Ecto neural progenitor cell (in vitro differentiated cells): ENCODE results near the gene PPP6R1.

Experiments used
- DNase-seq: peaks from one replicate; pipeline ENCODE4 v3.0.0-alpha.2; 2018; ENCODE audit warnings: low spot score

The PPP6R1 gene

DNA sequence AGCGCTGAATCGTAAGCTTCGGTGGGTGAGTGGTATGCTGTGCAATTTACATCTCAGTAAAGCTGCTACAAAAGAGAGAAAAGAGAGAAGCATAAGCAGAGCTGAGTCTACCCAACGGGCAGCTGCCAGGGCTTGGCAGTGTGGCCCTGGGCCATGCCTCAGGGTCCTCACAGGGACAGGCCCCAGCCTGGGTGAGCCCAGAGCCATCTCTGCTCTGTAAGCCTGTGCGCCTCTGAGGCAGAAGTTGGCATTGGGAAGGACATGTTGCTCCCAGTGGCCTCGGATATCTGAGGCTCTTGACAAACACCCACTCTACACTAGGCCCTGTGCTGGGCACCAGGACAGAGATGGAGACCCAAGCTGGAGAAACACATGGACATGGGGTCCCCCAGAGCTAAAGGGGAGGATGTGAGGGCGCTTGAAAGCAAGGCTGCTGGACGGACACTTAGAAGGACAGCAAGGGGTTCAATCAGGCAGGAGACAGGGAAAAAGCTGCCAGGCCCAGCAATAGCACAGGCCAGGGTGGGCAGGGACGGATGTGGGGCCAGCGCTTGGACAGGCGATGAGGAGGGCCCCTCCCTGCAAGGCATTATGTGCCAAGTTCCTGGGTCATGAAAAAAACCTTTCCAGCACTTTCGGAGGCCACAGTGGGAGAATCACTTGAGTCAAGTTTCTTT is 14.7 kb downstream of the PPP6R1 start:
- no peak for DNase-seq

DNA sequence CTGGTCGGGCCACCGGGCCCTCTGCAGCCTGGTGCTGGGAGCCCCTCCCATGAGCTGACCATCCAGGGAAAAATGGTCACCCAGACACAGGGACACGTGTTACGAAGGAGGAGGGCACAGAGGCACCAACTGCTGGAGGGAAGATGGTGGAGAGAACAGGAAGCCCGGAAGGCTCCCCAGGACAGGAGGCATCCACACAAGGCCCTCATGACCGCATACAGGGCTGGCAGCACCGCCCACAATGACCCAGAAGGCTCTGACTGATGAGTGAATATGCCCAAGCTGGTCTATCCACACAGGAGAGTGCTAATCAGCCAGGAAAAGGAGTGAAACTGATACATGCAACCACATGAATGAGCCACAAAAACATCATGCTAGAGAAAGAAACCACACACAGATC is 16.3 kb downstream of the PPP6R1 start:
- DNase-seq = no peak

DNA sequence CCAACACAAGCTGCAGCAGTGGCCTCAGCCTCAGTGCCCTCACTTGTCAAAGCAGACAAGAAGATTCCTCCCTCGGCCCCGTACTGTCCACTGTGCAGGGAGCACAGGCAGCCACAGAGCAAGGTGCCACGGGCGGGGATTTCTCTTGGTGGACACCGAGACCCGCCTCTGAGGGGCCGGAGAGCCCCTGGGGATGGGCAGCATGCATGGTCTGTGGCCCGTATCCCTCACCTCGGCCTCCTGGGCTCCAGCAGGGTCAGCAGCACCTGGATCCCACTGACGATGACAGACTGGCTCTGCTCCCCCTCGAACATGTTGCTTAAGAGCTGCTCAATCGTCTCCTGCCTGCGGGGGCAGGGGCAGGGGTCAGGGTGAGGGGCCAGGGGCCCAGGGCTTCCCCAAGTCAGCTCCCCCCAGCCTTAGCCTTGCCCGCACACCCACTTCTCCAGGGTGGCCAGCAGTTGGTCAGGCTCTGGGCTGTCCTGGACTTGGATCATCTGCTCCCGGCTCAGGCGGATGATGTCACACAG is 16.8 kb downstream of the PPP6R1 start:
- no peak for DNase-seq

DNA sequence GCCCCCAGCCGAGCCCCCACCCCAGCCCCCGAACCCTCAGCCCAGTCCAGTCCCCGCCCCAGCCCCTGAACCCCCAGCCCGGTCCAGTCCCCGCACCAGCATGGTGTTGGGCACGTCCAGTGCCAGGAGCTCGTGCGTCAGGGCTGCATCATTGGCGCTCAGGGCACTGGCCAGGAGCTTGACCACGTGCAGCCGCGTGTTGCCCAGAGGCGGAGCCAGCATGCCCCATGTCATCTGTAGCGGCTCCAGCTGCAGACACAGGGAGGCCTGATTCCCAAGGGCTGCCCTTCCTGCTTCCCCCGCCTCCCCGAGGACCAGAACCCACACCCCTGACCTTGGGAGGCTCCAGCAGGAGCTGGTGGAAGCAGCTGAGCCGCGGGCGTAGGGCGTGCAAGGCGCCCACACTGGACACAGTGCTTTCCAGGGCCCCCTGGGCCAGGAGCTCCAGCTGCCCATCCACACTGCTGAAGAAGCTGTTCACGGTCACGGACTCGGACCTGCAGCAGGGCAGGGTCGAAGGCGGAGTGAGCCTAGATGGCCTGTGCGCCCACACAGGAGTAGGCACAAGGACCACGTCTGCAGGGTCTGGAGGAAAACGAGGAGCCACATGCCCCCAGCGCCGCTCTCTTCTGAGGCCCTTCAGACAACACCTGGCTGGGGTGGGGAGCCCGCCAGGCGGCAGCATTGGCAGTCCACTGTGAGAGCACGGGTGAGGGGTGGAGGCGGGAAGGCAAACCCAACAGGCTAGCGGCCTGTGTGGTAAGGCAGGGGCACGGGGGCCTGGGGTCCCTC is 17.5 kb downstream of the PPP6R1 start:
- DNase-seq = no peak

DNA sequence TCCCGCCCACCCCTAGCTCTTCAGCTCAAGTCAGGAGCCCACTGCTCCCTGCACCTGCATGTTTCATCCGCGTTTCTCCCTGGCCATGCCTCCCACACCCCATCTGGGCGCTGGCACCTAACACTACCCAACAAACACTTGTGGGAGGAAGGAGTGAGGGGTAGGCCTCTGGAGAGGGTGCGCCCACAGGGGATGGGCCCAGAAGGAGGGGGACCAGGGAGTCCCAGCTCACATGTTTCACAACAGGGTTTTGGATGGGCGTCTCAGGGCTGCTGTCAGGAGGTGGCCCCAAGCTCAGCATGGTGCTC is 18.1 kb downstream of the PPP6R1 start:
- no peak for DNase-seq

DNA sequence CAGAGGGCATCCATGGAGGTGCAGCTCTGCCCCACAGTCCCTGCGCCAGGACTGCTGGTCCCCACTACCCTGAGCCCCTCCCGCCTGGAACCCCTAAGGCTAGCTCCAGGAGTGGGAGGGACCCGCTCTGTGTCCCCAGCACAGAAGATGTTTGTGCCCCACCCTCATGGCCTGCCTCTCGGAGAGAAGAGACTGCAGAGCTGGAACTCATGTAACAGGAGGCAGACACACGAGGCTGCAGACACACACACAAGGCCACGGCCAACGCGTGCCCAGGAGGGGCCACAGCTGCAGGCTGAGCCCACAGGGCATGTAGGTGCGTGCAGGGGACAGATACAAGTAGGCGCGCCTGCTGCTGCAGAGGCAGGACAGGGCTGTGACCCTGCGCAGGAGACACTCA is 19.8 kb downstream of the PPP6R1 start:
- no peak for DNase-seq

DNA sequence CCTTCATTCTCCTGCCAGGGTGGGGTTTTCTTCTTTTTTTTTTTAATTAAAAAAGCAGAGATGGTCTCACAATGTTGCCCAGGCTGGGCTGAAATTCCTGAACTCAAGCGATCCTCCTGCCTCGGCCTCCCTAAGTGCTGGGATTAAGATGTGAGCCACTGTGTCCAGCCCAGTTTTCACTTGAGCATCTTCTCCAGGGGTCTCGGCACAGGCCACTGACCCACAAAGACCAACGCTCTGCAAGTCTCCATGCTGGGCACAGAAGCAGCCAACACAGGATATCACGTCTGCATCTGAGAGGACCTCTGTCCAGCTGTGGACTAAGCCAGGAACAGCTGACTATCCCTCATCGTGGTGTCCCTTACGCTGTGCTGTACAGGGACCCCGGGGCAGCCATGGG is 20.8 kb downstream of the PPP6R1 start:
- no peak for DNase-seq

DNA sequence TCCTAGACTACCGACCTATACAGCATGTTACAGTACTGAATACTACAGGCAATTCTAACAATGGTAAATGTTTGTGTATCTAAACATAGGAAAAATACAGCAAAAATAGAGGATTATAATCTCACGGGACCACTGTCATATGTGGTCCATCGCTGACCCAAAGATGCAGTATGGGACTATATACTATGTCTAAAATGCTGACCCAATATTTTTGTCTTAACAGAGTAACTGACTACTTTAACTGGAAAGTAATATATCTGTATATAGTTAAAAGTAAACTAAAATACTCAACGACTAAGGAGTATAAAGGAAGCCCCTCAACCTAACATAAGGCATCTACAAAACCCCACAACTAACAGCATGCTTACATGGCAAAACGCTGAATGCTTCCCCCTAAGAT is 25.8 kb downstream of the PPP6R1 start:
- DNase-seq = no peak

DNA sequence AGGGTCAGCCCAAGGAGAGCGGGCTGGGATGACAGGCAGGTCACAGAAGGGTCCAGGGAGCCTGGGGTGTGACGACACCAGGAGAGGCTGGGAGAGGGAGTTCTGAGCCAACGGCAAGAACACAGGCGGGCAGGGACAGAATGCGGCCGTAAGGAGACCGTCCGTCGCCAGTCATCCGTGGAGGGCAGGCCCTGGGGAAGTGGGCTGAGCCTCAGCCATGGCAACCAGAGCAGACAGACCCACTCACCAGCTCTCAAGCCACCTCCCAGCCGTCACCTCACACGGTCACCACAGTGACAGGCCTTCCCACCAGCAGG is 26.6 kb downstream of the PPP6R1 start:
- no peak for DNase-seq

DNA sequence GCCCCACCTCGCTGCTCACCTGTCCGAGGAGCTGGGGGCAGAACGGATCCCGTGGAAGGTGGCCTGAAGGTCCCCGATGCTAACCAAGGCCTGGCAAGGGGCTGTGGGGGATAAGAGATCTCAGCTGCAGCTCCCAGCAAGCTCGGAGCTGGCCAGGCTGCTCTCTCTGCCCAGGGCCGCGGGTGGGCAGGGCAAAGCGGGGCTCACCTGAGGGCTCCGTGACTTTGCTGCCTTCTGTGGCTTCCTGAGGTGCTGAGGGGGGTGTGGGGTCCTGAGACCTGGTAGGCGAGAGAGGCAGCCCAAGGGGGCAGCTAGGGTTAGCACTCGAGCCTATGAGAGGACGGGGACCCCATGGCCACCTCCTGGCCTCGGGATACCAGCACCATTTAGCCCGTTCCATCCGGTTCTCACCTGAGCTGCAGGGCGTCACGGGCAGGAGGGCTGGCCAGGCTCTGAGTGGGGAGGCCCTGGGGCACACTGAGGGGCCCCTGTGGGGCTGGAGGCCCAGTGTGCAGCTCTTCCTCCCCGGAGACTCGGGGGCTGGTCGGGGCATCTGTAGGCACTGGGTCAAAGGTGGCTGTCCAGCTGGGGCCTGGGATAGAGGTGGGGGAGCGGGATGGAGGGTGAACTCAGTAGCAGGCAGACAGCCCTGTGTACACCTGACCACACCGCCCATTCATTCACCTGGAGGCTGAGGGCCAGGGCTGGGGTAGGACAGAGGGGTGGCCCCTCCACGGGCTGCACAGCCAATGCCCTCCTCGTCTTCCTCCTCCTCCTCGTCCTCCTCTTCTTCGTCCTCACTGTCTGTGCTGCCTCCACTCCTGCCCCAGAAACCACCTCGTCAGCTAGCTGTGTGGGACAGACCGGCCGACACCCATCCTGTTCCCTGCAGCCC is 27.2 kb downstream of the PPP6R1 start:
- DNase-seq = no peak

DNA sequence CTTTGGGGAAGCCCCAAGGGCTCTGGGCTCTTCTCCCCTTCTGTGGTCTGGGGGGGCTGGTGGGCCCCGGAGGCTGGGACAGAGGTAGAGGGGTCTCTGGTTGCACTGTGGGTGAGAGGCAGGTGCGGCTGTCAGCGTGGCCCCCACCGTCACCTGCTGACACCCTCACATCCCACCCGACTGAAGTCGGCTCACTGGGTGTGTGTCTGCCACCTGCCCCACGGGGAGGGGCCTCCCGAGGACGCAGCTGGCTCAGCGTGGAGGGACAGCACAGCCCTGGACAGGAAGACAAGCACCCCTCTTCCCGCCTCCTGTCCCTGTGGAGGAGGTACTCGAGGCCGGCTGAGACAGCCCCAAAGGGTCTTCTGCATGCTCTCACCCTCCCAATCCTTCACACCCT is 28.0 kb downstream of the PPP6R1 start:
- DNase-seq = no peak

DNA sequence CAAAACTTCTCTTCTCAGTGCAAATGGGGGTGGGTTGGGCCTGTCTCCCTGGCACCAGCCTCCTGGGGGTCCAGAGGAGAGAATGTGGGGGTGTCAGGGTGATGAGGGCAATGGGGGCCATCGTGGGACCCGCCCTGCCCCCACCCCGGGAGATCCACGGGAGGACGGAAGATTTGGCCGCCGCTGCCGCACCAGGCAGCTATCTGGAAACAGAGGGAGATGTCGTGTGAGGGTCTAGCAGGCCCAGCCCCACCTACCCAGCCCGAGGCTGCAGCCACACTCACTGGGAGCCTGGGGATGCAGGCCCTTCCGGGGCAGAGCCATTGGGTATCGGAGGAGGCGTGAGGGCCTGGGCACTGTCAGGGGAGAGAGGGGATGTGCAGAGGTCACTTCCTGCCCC is 28.5 kb downstream of the PPP6R1 start:
- DNase-seq = no peak

DNA sequence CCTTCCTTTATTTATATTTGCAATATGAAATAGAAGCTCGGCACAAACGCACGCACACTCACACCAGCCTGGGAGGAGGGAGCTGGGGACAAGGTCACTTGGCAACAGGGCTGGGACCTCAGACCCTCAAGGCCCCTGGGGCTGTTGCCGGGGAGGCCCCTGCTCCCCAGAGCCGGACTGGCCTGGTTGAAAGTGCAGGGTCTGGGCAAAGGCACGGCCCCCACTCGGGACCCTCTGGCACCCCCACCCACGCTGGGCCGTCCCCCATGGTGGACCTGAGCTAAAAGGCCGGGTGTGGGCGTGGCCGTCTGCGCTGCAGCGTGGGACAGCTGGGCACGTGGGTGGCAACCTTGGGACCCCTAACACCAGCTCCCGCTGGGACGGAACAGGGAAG is 29.0 kb downstream of the PPP6R1 start:
- no peak for DNase-seq

DNA sequence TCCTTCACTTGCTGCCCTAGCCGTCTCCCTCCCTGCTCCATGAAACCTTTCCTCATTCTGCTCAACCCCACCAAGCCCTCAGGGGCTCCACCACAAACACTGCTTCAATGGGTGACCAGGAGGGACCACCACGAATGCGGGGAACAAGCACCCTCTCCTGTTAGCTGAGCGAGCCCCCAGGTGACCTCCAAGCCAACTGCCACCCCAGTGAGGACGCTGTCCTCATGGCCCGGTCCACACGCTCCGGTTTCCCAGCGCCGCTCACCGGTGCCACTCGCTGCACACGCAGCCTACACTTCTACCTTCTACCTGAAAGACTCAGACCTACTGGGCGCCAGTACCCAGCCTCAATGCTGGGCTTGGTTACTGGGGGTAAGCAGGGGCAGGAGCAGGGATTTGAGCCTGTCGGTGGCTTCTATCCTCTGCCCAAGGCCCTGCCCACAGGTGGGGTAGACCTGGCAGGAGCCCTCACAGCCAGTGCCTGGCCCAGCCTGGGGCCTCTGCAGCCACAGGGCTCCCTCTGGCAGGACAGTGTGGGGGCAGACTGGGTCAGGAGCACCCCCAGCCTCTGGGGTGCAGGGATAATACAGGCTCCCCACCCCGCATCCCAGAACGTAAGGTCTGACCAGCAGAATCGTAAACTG is 29.6 kb downstream of the PPP6R1 start:
- no peak for DNase-seq

DNA sequence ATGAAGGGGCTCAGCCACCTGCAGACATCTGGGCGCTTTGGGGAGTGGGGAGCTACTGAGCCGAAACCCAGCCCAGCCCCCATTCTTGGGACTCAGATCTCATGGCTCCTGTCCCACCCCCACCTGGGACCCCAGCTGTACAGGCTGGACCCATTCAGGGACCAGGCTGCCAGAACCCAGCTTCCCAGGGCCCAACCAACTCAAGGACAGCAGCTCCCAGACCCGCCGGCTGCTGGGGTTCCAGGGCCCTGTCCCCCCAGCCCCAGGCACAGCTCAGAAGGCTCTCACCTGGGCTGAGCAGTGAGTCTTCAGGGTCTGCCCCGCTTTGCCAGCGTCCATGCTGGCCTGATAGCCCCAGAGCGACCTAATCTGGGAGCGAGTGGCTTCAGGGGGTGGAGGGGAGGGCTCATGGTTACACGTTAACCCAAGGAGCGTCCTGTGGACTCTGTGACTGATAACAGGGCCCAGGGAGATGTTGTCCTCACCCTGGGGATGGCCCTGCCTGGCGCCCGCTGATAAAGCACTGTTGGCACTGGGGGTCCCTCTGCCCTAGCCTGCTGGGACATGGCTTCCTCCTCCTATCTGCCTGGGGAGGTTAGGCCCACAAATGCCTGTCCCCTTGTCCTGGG is 30.3 kb downstream of the PPP6R1 start, which contains the start of gene TMEM86B:
Gene TMEM86B (minus strand): TSS at position 361 of the 629 bp plus-strand sequence. CDS start 22 bp downstream, at position 339.
- DNase-seq = no peak

DNA sequence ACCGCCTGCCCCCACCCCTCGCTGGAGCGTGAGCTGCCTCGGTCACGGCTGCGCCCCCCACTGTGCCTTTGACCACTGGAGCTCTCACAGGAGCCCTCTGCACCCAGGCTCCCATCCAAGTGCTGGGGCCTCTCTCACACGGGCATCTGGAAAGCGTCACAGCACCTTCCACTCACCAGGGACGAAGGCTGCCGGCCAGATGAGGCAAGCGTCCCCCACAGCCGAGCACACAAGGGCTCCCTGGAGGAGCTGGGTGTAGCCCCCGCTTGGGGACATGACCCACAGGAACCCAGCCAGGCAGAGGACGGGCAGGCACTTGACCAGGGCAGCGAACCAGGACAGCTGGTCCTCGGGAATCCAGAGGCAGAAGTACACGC is 30.8 kb downstream of the PPP6R1 start:
- DNase-seq = no peak

DNA sequence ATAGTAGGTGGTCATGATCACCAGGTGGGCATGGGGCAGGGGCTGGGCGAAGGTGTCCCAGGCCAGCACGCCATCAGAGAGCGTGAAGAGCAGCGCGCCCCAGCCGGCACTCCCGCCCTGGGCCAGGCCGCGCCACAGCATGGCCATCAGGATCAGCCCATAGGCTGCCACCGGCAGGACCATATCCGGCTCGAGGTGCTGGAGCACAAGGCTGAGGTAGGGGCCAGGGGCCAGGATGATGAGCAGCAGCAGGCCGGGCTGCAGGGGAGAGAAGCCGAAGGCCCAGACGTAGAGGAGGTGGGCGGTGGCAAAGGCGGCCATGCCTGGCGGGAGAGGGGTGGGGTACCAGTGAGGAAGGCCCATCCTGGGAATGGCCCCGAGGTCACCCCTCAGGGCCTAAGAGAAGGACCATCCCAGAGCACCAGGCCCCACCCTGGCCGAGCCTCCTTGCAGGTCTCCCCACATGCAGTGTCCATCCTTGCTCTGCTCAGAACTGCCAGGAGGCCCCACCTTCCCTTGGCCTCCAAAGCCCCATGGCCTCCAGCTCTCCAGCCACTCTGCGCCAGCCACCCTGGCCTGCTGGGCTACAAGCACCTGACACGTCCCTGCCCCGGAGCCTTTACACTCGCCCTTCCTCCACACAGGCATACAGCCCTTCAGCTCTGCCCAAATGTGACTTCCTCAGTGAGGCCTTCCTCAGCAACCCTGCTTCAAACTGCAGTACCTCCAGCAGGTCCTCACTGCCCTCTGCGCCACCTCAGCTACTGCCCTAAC is 31.4 kb downstream of the PPP6R1 start:
- no peak for DNase-seq

DNA sequence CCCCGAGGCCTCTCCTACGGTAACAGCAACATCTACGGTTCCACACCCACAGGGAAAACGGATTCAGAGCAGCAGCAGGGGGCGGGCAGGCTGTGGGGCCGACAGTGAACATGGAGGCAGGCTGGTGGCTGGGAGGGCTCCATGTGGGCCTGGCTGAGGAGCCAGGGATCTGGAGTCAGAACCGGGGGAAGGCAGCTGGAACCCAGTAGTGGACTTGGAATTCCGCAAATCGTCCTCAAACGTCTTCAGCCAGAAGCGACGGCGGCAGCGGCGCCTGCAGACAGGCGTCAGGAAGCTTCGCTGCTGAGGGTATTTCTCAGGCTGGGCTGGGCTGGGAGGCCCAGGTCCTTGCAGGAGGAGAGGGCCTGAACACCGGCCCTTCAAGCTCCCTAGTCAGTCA is 32.0 kb downstream of the PPP6R1 start:
- DNase-seq = no peak

DNA sequence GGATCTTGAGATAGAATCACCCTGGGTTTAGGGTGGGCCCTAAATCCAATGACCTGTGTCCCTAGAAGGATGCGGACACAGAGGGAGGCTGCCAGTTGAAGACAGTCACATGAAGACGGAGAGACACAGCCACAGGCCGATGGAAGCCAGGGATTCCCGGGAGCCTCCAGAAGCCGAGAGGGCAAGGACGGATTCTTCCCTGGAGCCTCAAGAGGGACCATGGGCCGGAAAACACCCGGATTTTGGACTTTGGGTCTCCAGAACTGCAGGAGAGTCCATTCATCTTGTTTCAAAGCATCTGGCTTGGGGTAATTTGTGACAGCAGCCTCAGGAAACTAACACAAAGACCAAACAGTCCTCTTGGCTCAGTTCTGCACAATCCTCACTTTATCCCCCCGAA is 32.5 kb downstream of the PPP6R1 start:
- DNase-seq = no peak

DNA sequence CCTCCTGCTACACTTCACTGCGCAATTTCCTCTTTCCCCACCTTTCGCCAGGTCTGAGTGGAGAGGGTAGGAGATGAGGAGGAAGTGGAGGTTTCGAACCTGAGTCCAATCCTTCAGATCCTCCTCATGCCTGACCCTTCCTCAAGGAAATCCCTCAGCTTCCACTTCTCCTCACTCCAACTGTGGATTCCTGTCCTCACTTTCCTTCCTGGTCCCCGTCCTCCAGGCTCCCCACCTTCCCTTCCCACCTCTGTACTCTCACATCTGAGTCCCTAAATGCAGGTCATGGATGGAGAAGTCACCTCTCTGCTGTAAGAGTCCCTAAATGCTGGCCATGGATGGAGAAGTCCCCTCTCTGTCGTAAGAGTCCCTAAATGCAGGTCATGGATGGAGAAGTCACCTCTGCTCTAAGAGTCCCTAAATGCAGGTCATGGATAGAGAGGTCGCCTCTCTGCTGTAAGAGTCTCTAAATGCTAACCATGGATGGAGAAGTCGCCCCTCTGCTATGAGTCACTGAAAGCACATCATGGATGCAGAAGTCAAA is 33.3 kb downstream of the PPP6R1 start:
- no peak for DNase-seq
